Naive thymus-derived CD4-positive, alpha-beta T cell (primary cell): Measurements from ENCODE around the gene FBLN5. TPM values are rescaled to one million over a fixed set of nuclear protein-coding genes. Genes with fewer than 3 reads are reported as not detected.

Experiments
- ATAC-seq: fragments of 150-1000 bp; cut with Tn5 transposase; 2 replicates; pipeline ENCODE4 v1.10.0; 2021; ENCODE audit warnings: mild to moderate bottlenecking, moderate library complexity
- CTCF ChIA-PET: fragments of 350-600 bp; sonication (Branson Sonifier 250); formaldehyde crosslinking; loops from one replicate; lab custom pipeline; 2021; ENCODE audit warnings: antibody characterized with exemption; lab: Charles Lee
- POLR2A ChIA-PET: fragments of 350-600 bp; sonication (Branson Sonifier 250); formaldehyde crosslinking; loops from one replicate; lab custom pipeline; 2021; ENCODE audit warnings: antibody characterized with exemption, inconsistent platforms; lab: Charles Lee
- DNase-seq, 9 donors: peaks; one replicate each; pipeline versions ENCODE4 v3.0.0 to v3.0.0-alpha.2; 2020 to 2022; ENCODE audit warnings: mixed read lengths in 1 of 9
- H3K27ac ChIP-seq: one replicate; pipeline ENCODE4 v1.7.0; 2013; ENCODE audit warnings: mild to moderate bottlenecking, low read depth, low read length, moderate library complexity
- H3K27me3 ChIP-seq, 2 donors: one replicate each; pipeline ENCODE4 v1.7.0; 2013; ENCODE audit warnings: low read length in 2 of 2, mild to moderate bottlenecking in 2 of 2, moderate library complexity in 2 of 2; ENCODE audit not compliant: control insufficient read depth in 2 of 2, insufficient read depth in 2 of 2
- H3K36me3 ChIP-seq, 3 experiments: 1 replicate in 2 of 3; 2 replicates in 1 of 3; pipeline ENCODE4 v1.7.0; 2013; ENCODE audit warnings: low read length in 3 of 3, mild to moderate bottlenecking in 3 of 3, moderate library complexity in 1 of 3; ENCODE audit not compliant: insufficient read depth in 3 of 3, control insufficient read depth in 2 of 3
- H3K4me1 ChIP-seq, 2 donors: one replicate each; pipeline ENCODE4 v1.7.0; 2013; ENCODE audit warnings: low read length in 2 of 2, mild to moderate bottlenecking in 2 of 2, moderate library complexity in 1 of 2; ENCODE audit not compliant: control insufficient read depth in 2 of 2, insufficient read depth in 2 of 2
- H3K4me3 ChIP-seq: 2 replicates; pipeline ENCODE4 v1.7.0; 2013; ENCODE audit warnings: mild to moderate bottlenecking, low read length
- H3K9me3 ChIP-seq, 3 experiments: 1 replicate in 2 of 3; 2 replicates in 1 of 3; pipeline ENCODE4 v1.7.0; 2013; ENCODE audit warnings: low read length in 3 of 3; ENCODE audit not compliant: control insufficient read depth in 2 of 3
- H3K27ac Mint-ChIP-seq, 9 donors: one replicate each; pipeline ENCODE4 v1.8.0; 2020 to 2022; ENCODE audit warnings: mixed read lengths in 9 of 9, mild to moderate bottlenecking in 8 of 9, moderate library complexity in 5 of 9, inconsistent platforms in 2 of 9
- H3K27me3 Mint-ChIP-seq, 5 donors: one replicate each; pipeline ENCODE4 v1.8.0; 2021 to 2022; ENCODE audit warnings: mixed read lengths in 5 of 5, mild to moderate bottlenecking in 1 of 5
- H3K36me3 Mint-ChIP-seq, 5 donors: one replicate each; pipeline ENCODE4 v1.8.0; 2020 to 2022; ENCODE audit warnings: mixed read lengths in 5 of 5, mild to moderate bottlenecking in 3 of 5, inconsistent platforms in 1 of 5
- H3K4me1 Mint-ChIP-seq, 7 donors: one replicate each; pipeline ENCODE4 v1.8.0; 2020 to 2022; ENCODE audit warnings: mixed read lengths in 7 of 7, mild to moderate bottlenecking in 3 of 7, inconsistent platforms in 1 of 7
- H3K4me3 Mint-ChIP-seq, 10 donors: one replicate each; pipeline ENCODE4 v1.8.0; 2020 to 2022; ENCODE audit warnings: mild to moderate bottlenecking in 10 of 10, mixed read lengths in 10 of 10, moderate library complexity in 6 of 10, inconsistent platforms in 2 of 10
- H3K9me3 Mint-ChIP-seq, 11 donors: one replicate each; pipeline ENCODE4 v1.8.0; 2020 to 2022; ENCODE audit warnings: mixed read lengths in 11 of 11, mild to moderate bottlenecking in 4 of 11, inconsistent platforms in 1 of 11, moderate library complexity in 1 of 11
- intact Hi-C, 2 donors: fragments of 100-400 bp; cut with micrococcal nuclease; formaldehyde crosslinking; loops; one replicate each; pipeline ENCODE4 v1.15.1; 2023
- polyA plus RNA-seq, 2 donors: library from polyadenylated mRNA; unstranded; fragments of 300-500 nt; fragmentation: Illumina TruSeq; gene quantifications; one replicate each; pipeline ENCODE4 v1.2.3, GENCODE V29; 2021
- total RNA-seq, 6 experiments: library from RNA in 5 of 6; stranded (reverse) in 5 of 6; gene quantifications; 1 replicate in 5 of 6; 2 replicates in 1 of 6; pipeline ENCODE4 v1.2.3 and lab custom pipeline; 2021 to 2026

Gene FBLN5
- total and polyA plus RNA-seq, 7 experiments from 2014 or later, result 2.9 to 53.3 (median 10.7) TPM

- H3K4me1 ChIP-seq, result peaks cover 70 to 71% of the 10 kb centered on the region in 2 donors
- no peaks in the 10 kb centered on the region for H3K36me3 ChIP-seq
- H3K4me3 Mint-ChIP-seq, result peak overlapping the region; percentile 72 to 99 (median 88)
- intact Hi-C loops, result loop anchor here in 1 of 2 donors (5.0 to 10.0 kb wide), 4 partner anchors 545 to 1488 kb away; no protein-coding TSS in a partner anchor
- peaks cover 65 to 88% (median 78%) of the 10 kb centered on the region in 7 donors for H3K4me1 Mint-ChIP-seq
- no peaks in the 10 kb centered on the region for H3K9me3 ChIP-seq
- peak overlapping the region; percentile 96 to 100 (median 99) for H3K27ac Mint-ChIP-seq
- peak overlapping the region; percentile 43 for H3K4me3 ChIP-seq
- H3K27ac ChIP-seq, result peak overlapping the region; percentile 91
- DNase-seq, result peak; percentile 34 to 90 (median 85)
- POLR2A ChIA-PET, result interaction anchor here (0.6 to 4.6 kb wide), 14 partner anchors 9 to 468 kb away, joined by 3 to 71 read pairs (median 5); no protein-coding TSS in a partner anchor
- no peaks in the 10 kb centered on the region for H3K27me3 Mint-ChIP-seq
- H3K9me3 Mint-ChIP-seq, result peaks cover 0 to 2% (median 0%) of the 10 kb centered on the region in 11 donors
- CTCF ChIA-PET, result interaction anchor here (0.8 to 1.1 kb wide), 2 partner anchors 28 to 41 kb away, joined by 3 read pairs; no protein-coding TSS in a partner anchor
- H3K27me3 ChIP-seq, result no peaks in the 10 kb centered on the region
- ATAC-seq, result peak; percentile 68
- peaks cover 0 to 20% (median 9%) of the 10 kb centered on the region in 5 donors for H3K36me3 Mint-ChIP-seq
These were observed 77.5 kb downstream of the FBLN5 start for GRCh38 chr14:91870001-91870400.

- no peak for ATAC-seq
- Mint-ChIP-seq H3K36me3 (peaks cover 0 to 23% (median 9%) of the 10 kb centered on the region in 5 donors), H3K27me3 (no peaks in the 10 kb centered on the region), H3K4me1 (peaks cover 64 to 86% (median 74%) of the 10 kb centered on the region in 7 donors), H3K9me3 (peaks cover 0 to 2% (median 0%) of the 10 kb centered on the region in 11 donors), H3K27ac (peak overlapping the region; percentile 96 to 100 (median 99)), H3K4me3 (peak overlapping the region; percentile 72 to 99 (median 88))
- peaks cover 66% of the 10 kb centered on the region in 2 donors for H3K4me1 ChIP-seq
- no peaks in the 10 kb centered on the region for H3K9me3 ChIP-seq
- intact Hi-C loops, result loop anchor here in 1 of 2 donors (10.0 kb wide), 1 partner anchor 545 kb away; no protein-coding TSS in a partner anchor
- ChIA-PET POLR2A (interaction anchor here (0.5 to 4.6 kb wide), 18 partner anchors 8 to 757 kb away, joined by 3 to 71 read pairs (median 4); no protein-coding TSS in a partner anchor), CTCF (interaction anchor here (0.6 to 1.1 kb wide), 3 partner anchors 27 to 451 kb away, joined by 3 to 5 read pairs (median 3); no protein-coding TSS in a partner anchor)
- H3K36me3 ChIP-seq, result no peaks in the 10 kb centered on the region
- H3K27me3 ChIP-seq, result no peaks in the 10 kb centered on the region
- no peak for DNase-seq
- H3K4me3 ChIP-seq, result peak overlapping the region; percentile 43
- H3K27ac ChIP-seq, result peak overlapping the region; percentile 91
These were observed 77.9 kb downstream of the FBLN5 start for GRCh38 chr14:91869556-91869955.

GRCh38 chr14:91867316-91867988 is 80.0 kb downstream of the FBLN5 start, which contains the start of gene TC2N:
TSS of gene TC2N (minus strand) at chr14:91867536. CDS start at chr14:91813769, 53,767 bp downstream.
- H3K9me3 Mint-ChIP-seq, result peaks cover 0 to 2% (median 0%) of the 10 kb centered on the region in 11 donors
- no peaks in the 10 kb centered on the region for H3K9me3 ChIP-seq
- peak within 1 kb of the TSS; percentile 83 to 99 (median 96) for H3K4me3 Mint-ChIP-seq
- H3K36me3 Mint-ChIP-seq, result peaks cover 0 to 41% (median 23%) of the 10 kb centered on the region in 5 donors
- peak within 1 kb of the TSS; percentile 91 for H3K27ac ChIP-seq
- ATAC-seq, result peak; percentile 62
- H3K4me1 ChIP-seq, result peaks cover 65 to 69% of the 10 kb centered on the region in 2 donors
- H3K27ac Mint-ChIP-seq, result peak within 1 kb of the TSS; percentile 96 to 100 (median 99)
- no peaks in the 10 kb centered on the region for H3K27me3 ChIP-seq
- H3K4me1 Mint-ChIP-seq, result peaks cover 56 to 84% (median 70%) of the 10 kb centered on the region in 7 donors
- peak within 1 kb of the TSS; percentile 88 for H3K4me3 ChIP-seq
- peak in 8 of 9 donors; percentile 49 to 73 (median 62) for DNase-seq
- POLR2A ChIA-PET, result interaction anchor here (0.6 to 4.6 kb wide), 25 partner anchors 9 to 621 kb away, joined by 3 to 71 read pairs (median 7); partner anchors contain the start of genes PPP4R3A and TRIP11
- peaks cover 0 to 4% (median 0%) of the 10 kb centered on the region in 3 experiments for H3K36me3 ChIP-seq
- CTCF ChIA-PET, result interaction anchor here (0.7 to 2.0 kb wide), 6 partner anchors 10 to 44 kb away, joined by 3 to 7 read pairs (median 4); no protein-coding TSS in a partner anchor
- intact Hi-C loops, result loop anchor here (1.0 to 10.0 kb wide), 8 partner anchors 9 to 1485 kb away; no protein-coding TSS in a partner anchor
- H3K27me3 Mint-ChIP-seq, result no peaks in the 10 kb centered on the region

GRCh38 chr14:91866511-91867295 is 80.8 kb downstream of the FBLN5 start:
- peak overlapping the region; percentile 96 to 100 (median 99) for H3K27ac Mint-ChIP-seq
- H3K27me3 Mint-ChIP-seq, result no peaks in the 10 kb centered on the region
- peaks cover 0 to 2% (median 0%) of the 10 kb centered on the region in 11 donors for H3K9me3 Mint-ChIP-seq
- ATAC-seq (peak; percentile 1), DNase-seq (peak in 3 of 9 donors; percentile 29 to 44 (median 35))
- Histone ChIP-seq H3K4me3 (peak overlapping the region; percentile 88), H3K9me3 (no peaks in the 10 kb centered on the region), H3K36me3 (peaks cover 0 to 4% (median 0%) of the 10 kb centered on the region in 3 experiments), H3K4me1 (peaks cover 65 to 68% of the 10 kb centered on the region in 2 donors), H3K27me3 (no peaks in the 10 kb centered on the region), H3K27ac (peak overlapping the region; percentile 91)
- H3K4me3 Mint-ChIP-seq, result peak overlapping the region; percentile 83 to 99 (median 96)
- peaks cover 55 to 84% (median 70%) of the 10 kb centered on the region in 7 donors for H3K4me1 Mint-ChIP-seq
- H3K36me3 Mint-ChIP-seq, result peaks cover 0 to 41% (median 24%) of the 10 kb centered on the region in 5 donors
- POLR2A ChIA-PET, result interaction anchor here (0.6 to 4.6 kb wide), 29 partner anchors 8 to 620 kb away, joined by 3 to 71 read pairs (median 6); partner anchors contain the start of genes PPP4R3A and TRIP11
- CTCF ChIA-PET, result interaction anchor here (0.6 to 2.0 kb wide), 5 partner anchors 9 to 771 kb away, joined by 3 to 7 read pairs (median 4); no protein-coding TSS in a partner anchor
- intact Hi-C loops, result loop anchor here (1.0 to 10.0 kb wide), 8 partner anchors 8 to 1484 kb away; no protein-coding TSS in a partner anchor

- Histone ChIP-seq H3K4me1 (peaks cover 64 to 67% of the 10 kb centered on the region in 2 donors), H3K27me3 (no peaks in the 10 kb centered on the region), H3K9me3 (no peaks in the 10 kb centered on the region), H3K4me3 (peak overlapping the region; percentile 88), H3K36me3 (peaks cover 0 to 4% (median 0%) of the 10 kb centered on the region in 3 experiments), H3K27ac (peak overlapping the region; percentile 91)
- Mint-ChIP-seq H3K27me3 (no peaks in the 10 kb centered on the region), H3K36me3 (peaks cover 3 to 47% (median 28%) of the 10 kb centered on the region in 5 donors), H3K27ac (peak overlapping the region; percentile 96 to 100 (median 99)), H3K4me3 (peak overlapping the region; percentile 83 to 99 (median 96)), H3K4me1 (peaks cover 55 to 84% (median 70%) of the 10 kb centered on the region in 7 donors), H3K9me3 (peaks cover 0 to 2% (median 0%) of the 10 kb centered on the region in 11 donors)
- POLR2A ChIA-PET, result interaction anchor here (0.7 to 4.6 kb wide), 17 partner anchors 9 to 174 kb away, joined by 3 to 71 read pairs (median 9); partner anchors contain the start of gene TRIP11
- ATAC-seq (no peak), DNase-seq (peak in 6 of 9 donors; percentile 29 to 51 (median 34))
- intact Hi-C loops, result loop anchor here (2.0 to 10.0 kb wide), 6 partner anchors 13 to 1483 kb away; no protein-coding TSS in a partner anchor
- CTCF ChIA-PET, result interaction anchor here (1.9 kb wide), 1 partner anchor 45 kb away, joined by 7 read pairs; no protein-coding TSS in a partner anchor
These were observed 81.4 kb downstream of the FBLN5 start for GRCh38 chr14:91866061-91866460.
